ES-I3 (cell line): ENCODE measurements around the gene HS3ST3B1.

Experiments used
- H3K36me3 ChIP-seq: 2 replicates; pipeline ENCODE4 v1.6.1; 2013; ENCODE audit warnings: mild to moderate bottlenecking, low read length, control low read depth, moderate library complexity; ENCODE audit not compliant: insufficient read depth
- H3K4me1 ChIP-seq: 2 replicates; pipeline ENCODE4 v1.6.1; 2013; ENCODE audit warnings: mild to moderate bottlenecking, control low read depth, low read length; ENCODE audit not compliant: insufficient read depth
- H3K9ac ChIP-seq: 2 replicates; pipeline ENCODE4 v1.6.1; 2013; ENCODE audit warnings: low read depth, mild to moderate bottlenecking, low read length, moderate library complexity
- H3K9me3 ChIP-seq: 2 replicates; pipeline ENCODE4 v1.6.1; 2013; ENCODE audit warnings: mild to moderate bottlenecking, low read length, moderate library complexity; ENCODE audit not compliant: control insufficient read depth, insufficient read depth

Gene HS3ST3B1

GRCh38 chr17:14308636-14308964, 7.7 kb downstream of the HS3ST3B1 start:
- H3K4me1 ChIP-seq, result peaks cover 39% of the 10 kb centered on the region
- peak overlapping the region; percentile 57 for H3K9ac ChIP-seq
- no peaks in the 10 kb centered on the region for H3K36me3 ChIP-seq
- H3K9me3 ChIP-seq, result no peaks in the 10 kb centered on the region

GRCh38 chr17:14308965-14309879, 8.3 kb downstream of the HS3ST3B1 start:
- H3K36me3 ChIP-seq, result no peaks in the 10 kb centered on the region
- no peaks in the 10 kb centered on the region for H3K9me3 ChIP-seq
- peaks cover 39% of the 10 kb centered on the region for H3K4me1 ChIP-seq
- peak overlapping the region; percentile 74 for H3K9ac ChIP-seq

- no peaks in the 10 kb centered on the region for H3K36me3 ChIP-seq
- H3K9ac ChIP-seq, result peak overlapping the region; percentile 74; the same call in 1 of the 2 replicates
- no peaks in the 10 kb centered on the region for H3K9me3 ChIP-seq
- peaks cover 36% of the 10 kb centered on the region for H3K4me1 ChIP-seq
Observed at GRCh38 chr17:14310101-14310500, 9.2 kb downstream of the HS3ST3B1 start.

GRCh38 chr17:14310605-14311004, 9.7 kb downstream of the HS3ST3B1 start:
- no peaks in the 10 kb centered on the region for H3K9me3 ChIP-seq
- peak overlapping the region; percentile 74; the same call in 1 of the 2 replicates for H3K9ac ChIP-seq
- peaks cover 35% of the 10 kb centered on the region for H3K4me1 ChIP-seq
- no peaks in the 10 kb centered on the region for H3K36me3 ChIP-seq

- no peaks in the 10 kb centered on the region for H3K9me3 ChIP-seq
- H3K9ac ChIP-seq, result no peak overlapping the region
- H3K4me1 ChIP-seq, result peaks cover 30% of the 10 kb centered on the region
- H3K36me3 ChIP-seq, result no peaks in the 10 kb centered on the region
Observed at GRCh38 chr17:14311186-14311705, 10.4 kb downstream of the HS3ST3B1 start.

DNA sequence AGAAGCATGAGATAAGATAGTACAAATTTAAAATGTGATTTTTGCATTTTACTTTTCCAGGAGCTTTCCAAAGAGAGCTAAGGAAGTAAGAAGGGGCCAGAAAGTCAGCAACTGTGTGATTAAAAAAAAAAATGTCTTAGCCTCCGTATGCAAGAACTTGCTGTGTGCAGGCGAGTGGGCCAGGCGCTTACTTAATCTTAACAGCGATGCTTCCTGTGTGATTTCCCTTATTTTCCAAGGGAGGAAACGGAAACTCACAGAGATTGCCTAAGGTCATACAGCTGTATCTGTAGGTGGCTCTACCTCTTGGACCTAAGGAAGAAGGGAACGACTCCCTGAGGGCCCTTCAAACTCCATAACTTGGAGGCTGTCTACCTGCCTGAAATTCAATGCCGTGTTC, 11.1 kb downstream of the HS3ST3B1 start:
- Histone ChIP-seq H3K9me3 (no peaks in the 10 kb centered on the region), H3K4me1 (peaks cover 26% of the 10 kb centered on the region), H3K36me3 (no peaks in the 10 kb centered on the region), H3K9ac (no peak overlapping the region)

GRCh38 chr17:14312522-14312921, 11.6 kb downstream of the HS3ST3B1 start:
- Histone ChIP-seq H3K36me3 (no peaks in the 10 kb centered on the region), H3K9me3 (no peaks in the 10 kb centered on the region), H3K9ac (no peak overlapping the region), H3K4me1 (peaks cover 27% of the 10 kb centered on the region)

GRCh38 chr17:14316126-14316832, 15.4 kb downstream of the HS3ST3B1 start:
- H3K9me3 ChIP-seq, result no peaks in the 10 kb centered on the region
- peaks cover 23% of the 10 kb centered on the region for H3K4me1 ChIP-seq
- no peak overlapping the region for H3K9ac ChIP-seq
- H3K36me3 ChIP-seq, result no peaks in the 10 kb centered on the region

GRCh38 chr17:14317383-14317782, 16.5 kb downstream of the HS3ST3B1 start:
- peaks cover 12% of the 10 kb centered on the region; the same call in 1 of the 2 replicates for H3K4me1 ChIP-seq
- no peaks in the 10 kb centered on the region for H3K36me3 ChIP-seq

DNA sequence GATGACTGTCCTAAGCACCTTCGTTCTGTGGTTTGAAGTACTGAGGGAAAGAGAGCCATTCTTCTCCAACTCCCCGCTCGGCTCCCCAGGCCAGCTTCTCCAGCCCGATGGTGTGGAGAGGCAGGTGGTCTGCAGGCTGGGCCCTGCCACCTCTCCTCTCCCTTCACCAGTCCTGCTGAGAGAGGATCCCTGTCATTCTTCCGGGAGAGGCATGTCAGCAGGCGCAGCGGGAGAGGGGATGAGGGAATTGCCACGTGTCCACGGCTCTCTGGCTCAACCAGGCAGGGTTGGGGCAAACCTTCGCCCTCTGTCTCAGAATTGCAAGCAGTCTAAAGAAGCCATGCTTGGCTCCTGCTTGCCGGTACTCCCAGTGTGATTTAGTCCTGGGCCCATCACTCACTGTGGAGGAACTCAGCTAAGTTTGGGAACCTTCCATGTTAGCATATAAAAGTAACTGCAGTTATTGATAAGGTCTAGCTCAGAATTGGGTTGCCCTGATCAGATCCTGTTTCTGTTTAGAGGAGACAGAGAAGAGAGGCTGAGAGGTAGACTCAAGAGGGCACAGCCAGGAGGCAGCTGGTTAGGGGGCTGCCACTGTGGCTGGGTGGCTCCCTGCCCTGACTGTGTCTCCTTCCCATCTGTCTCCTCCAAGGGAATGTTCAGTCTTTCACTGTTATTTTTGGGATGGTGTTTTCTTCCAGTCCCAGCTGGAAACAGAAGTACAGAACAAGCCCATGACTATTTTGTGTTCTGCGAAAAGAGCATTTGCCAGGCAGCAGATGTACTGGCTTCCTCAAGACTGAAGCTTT, 17.4 kb downstream of the HS3ST3B1 start:
- Histone ChIP-seq H3K4me1 (peaks cover 12% of the 10 kb centered on the region; the same call in 1 of the 2 replicates), H3K36me3 (no peaks in the 10 kb centered on the region), H3K9ac (no peak overlapping the region), H3K9me3 (no peaks in the 10 kb centered on the region)

More at GRCh38 chr17:14317383-14317782, 16.5 kb downstream of the HS3ST3B1 start:
- no peaks in the 10 kb centered on the region for H3K9me3 ChIP-seq
- H3K9ac ChIP-seq, result no peak overlapping the region

- peaks cover 16% of the 10 kb centered on the region; the same call in 1 of the 2 replicates for H3K4me1 ChIP-seq
Observed at GRCh38 chr17:14318918-14319205, 18.0 kb downstream of the HS3ST3B1 start.

DNA sequence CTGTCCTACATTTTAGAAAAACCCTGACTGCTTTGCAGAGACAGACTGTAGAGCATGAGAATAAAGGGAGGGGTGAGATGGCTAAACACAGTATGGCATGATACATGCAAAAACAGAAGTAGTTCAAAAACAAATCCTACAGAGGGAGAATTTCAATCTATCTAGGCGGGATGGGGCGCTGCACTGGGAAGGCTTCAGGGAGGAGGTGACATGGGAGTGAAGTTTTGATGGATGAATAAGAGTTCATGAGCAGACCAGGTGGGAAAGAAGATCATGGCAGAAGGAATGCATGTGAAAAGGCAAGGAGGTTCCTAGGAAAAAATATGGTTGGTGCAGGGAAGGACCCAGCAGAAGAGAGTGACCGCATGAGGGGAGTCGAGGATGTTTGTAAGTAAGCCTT, 19.2 kb downstream of the HS3ST3B1 start:
- H3K9me3 ChIP-seq, result no peaks in the 10 kb centered on the region
- peaks cover 16% of the 10 kb centered on the region; the same call in 1 of the 2 replicates for H3K4me1 ChIP-seq

More at GRCh38 chr17:14318918-14319205, 18.0 kb downstream of the HS3ST3B1 start:
- H3K36me3 ChIP-seq, result no peaks in the 10 kb centered on the region
- H3K9me3 ChIP-seq, result no peaks in the 10 kb centered on the region
- H3K9ac ChIP-seq, result no peak overlapping the region

DNA sequence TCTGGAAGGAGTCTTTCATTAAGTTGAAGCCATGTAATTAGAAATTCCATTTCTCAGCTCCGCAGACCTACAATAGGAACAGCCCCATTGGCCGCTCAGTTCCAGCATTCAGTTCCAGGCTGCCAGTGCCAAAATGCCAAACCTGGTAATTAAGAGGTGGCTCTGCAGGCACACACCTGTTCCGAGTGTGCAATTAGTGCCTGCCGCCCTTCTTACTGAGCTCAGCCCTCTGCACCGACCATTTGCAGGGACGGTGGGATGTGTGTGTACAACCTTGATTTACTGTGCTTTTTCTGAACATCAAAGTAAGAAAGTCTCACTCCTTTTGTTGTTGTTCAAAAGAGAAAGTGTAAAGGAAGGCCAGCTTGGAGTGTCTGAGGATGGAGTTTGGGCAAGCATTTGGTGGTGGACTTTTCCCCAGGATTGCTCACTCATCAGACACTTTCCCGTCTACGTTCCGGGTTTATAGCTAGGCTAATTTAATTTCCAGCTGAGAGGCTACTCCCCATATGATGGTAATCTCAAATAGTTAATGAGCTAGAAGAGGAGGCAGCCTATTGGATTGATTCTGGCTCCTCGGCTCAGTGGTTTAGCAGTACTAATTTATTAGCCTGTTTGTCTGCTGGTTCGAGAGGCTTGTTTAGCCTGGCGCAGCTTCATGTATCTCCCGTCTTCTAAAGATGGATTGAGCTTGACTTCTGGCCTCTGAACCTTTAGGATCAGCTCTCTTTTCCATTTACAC, 20.0 kb downstream of the HS3ST3B1 start:
- Histone ChIP-seq H3K36me3 (no peaks in the 10 kb centered on the region), H3K4me1 (peaks cover 16% of the 10 kb centered on the region; the same call in 1 of the 2 replicates), H3K9ac (no peak overlapping the region), H3K9me3 (no peaks in the 10 kb centered on the region)

More for the DNA sequence above, 19.2 kb downstream of the HS3ST3B1 start:
- no peak overlapping the region for H3K9ac ChIP-seq
- H3K36me3 ChIP-seq, result no peaks in the 10 kb centered on the region
